ENCODE results near the gene BAIAP2L2.

DNA sequence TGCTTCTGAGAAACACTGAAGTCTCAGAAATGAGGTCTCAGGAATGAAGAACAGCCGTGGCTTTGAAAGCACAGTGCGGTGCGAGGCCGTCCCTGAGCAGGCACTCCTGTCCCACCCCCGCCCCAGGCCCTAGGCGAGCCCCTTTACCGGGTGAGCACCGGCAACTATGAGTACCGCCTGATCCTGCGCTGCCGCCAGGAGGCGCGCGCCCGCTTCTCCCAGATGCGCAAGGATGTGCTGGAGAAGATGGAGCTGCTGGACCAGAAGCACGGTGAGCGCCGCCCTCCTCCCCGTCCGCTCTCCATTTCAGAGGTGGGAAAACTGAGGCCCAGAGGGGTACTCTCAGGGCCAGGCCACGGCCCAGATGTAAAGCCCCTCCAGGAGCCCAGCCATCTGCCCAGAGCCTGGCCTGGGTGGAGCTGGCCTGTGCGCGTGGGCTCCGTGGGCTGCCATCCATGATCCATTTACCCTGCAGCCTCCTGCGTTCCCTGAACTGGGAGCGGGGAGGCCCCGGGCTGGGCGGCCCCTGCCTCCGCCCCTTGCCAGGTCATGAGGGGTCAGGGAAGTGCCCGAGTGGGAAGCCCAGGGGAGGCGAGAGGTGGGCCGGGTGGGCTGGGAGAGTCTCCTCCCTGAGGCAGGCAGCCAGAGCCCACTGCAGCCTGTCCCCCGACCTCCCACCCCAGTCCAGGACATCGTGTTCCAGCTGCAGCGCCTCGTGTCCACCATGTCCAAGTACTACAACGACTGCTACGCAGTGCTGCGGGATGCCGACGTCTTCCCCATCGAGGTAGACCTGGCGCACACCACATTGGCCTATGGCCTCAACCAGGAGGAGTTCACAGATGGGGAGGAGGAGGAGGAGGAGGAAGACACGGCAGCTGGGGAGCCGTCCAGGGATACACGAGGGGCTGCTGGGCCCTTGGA lies 36.0 kb downstream of the BAIAP2L2 start:
- TF ChIP-seq POLR2A (IDR thresholded peaks at IDR 0.05; ENCODE audit: low read length) (no peak), GATA1 (IDR thresholded peaks at IDR 0.05; ENCODE audit: low read depth, low read length) (no peak)
